CD14-positive monocyte (primary cell): ENCODE measurements around the gene PLPP7. TPM values are rescaled to one million over a fixed set of nuclear protein-coding genes. Genes with fewer than 3 reads are reported as not detected.

Experiments used
- DNase-seq, 3 donors: peaks; one replicate each; pipeline ENCODE4 v3.0.0-alpha.2; 2011 to 2022
- H2AFZ ChIP-seq: 2 replicates; pipeline ENCODE4 v1.6.0; 2012; ENCODE audit warnings: mild to moderate bottlenecking, low read depth, low read length, inconsistent platforms; ENCODE audit not compliant: insufficient read depth, poor library complexity, severe bottlenecking
- H3K27ac ChIP-seq, 2 donors: 1 replicate in 1 of 2; 2 replicates in 1 of 2; pipeline ENCODE4 v1.5.1; 2012 to 2013; ENCODE audit warnings: low read length in 2 of 2, control low read depth in 1 of 2, inconsistent platforms in 1 of 2, low read depth in 1 of 2, mild to moderate bottlenecking in 1 of 2
- H3K27me3 ChIP-seq, 2 donors: one replicate each; pipeline versions ENCODE4 v1.6.0 to v1.6.1; 2011 to 2013; ENCODE audit warnings: low read length in 2 of 2; ENCODE audit not compliant: control insufficient read depth in 2 of 2, insufficient read depth in 2 of 2
- H3K36me3 ChIP-seq, 2 donors: replicated peaks in 1 of 2; 1 replicate in 1 of 2; 2 replicates in 1 of 2; pipeline versions ENCODE4 v1.5.1 to v1.6.1; 2012 to 2013; ENCODE audit warnings: low read length in 2 of 2, control low read depth in 1 of 2, inconsistent platforms in 1 of 2, mild to moderate bottlenecking in 1 of 2; ENCODE audit not compliant: insufficient read depth in 2 of 2, control insufficient read depth in 1 of 2
- H3K4me1 ChIP-seq, 2 donors: 1 replicate in 1 of 2; 2 replicates in 1 of 2; pipeline versions ENCODE4 v1.5.1 to v1.6.1; 2012 to 2013; ENCODE audit warnings: low read length in 2 of 2, control low read depth in 1 of 2, inconsistent platforms in 1 of 2, mild to moderate bottlenecking in 1 of 2, moderate library complexity in 1 of 2; ENCODE audit not compliant: insufficient read depth in 2 of 2, control insufficient read depth in 1 of 2
- H3K4me2 ChIP-seq: replicated peaks from 2 replicates; pipeline ENCODE3; 2012; ENCODE audit warnings: low read length, moderate library complexity, mild to moderate bottlenecking; ENCODE audit not compliant: poor library complexity, severe bottlenecking; ENCODE audit errors: extremely low read depth
- H3K4me3 ChIP-seq, 3 experiments: fragments of 200-600 bp in 1 of 3; sonication (generic) in 1 of 3; replicated peaks in 1 of 3; 1 replicate in 2 of 3; 2 replicates in 1 of 3; pipeline ENCODE4 v1.5.1; 2011 to 2013; ENCODE audit warnings: low read length in 3 of 3, mild to moderate bottlenecking in 3 of 3, control low read depth in 2 of 3, low read depth in 2 of 3, inconsistent platforms in 1 of 3, moderate library complexity in 1 of 3
- H3K79me2 ChIP-seq: 2 replicates; pipeline ENCODE4 v1.6.0; 2012; ENCODE audit warnings: mild to moderate bottlenecking, control low read depth, inconsistent platforms, low read length, moderate library complexity; ENCODE audit not compliant: insufficient read depth
- H3K9ac ChIP-seq: 2 replicates; pipeline ENCODE4 v1.6.0; 2017; ENCODE audit warnings: low read length, mild to moderate bottlenecking; ENCODE audit not compliant: insufficient read depth, poor library complexity, severe bottlenecking
- H3K9me3 ChIP-seq, 2 donors: replicated peaks in 1 of 2; 1 replicate in 1 of 2; 2 replicates in 1 of 2; pipeline versions ENCODE4 v1.5.1 to v1.6.1; 2012 to 2013; ENCODE audit warnings: low read length in 2 of 2, control low read depth in 1 of 2; ENCODE audit not compliant: control insufficient read depth in 1 of 2, insufficient read depth in 1 of 2
- H4K20me1 ChIP-seq: 2 replicates; pipeline ENCODE4 v1.6.0; 2012; ENCODE audit warnings: mild to moderate bottlenecking, low read length, control low read depth, moderate library complexity; ENCODE audit not compliant: insufficient read depth
- H3K27ac Mint-ChIP-seq, 7 donors: one replicate each; pipeline ENCODE4 v1.8.0; 2020; ENCODE audit warnings: mild to moderate bottlenecking in 7 of 7, mixed read lengths in 7 of 7, moderate library complexity in 6 of 7, inconsistent platforms in 2 of 7
- H3K27me3 Mint-ChIP-seq, 3 donors: one replicate each; pipeline ENCODE4 v1.8.0; 2021 to 2022; ENCODE audit warnings: low read depth in 3 of 3, mild to moderate bottlenecking in 3 of 3, mixed read lengths in 3 of 3, moderate library complexity in 3 of 3, inconsistent platforms in 1 of 3
- H3K36me3 Mint-ChIP-seq, 2 donors: one replicate each; pipeline ENCODE4 v1.8.0; 2020; ENCODE audit warnings: mixed read lengths in 2 of 2, inconsistent platforms in 1 of 2, mild to moderate bottlenecking in 1 of 2
- H3K4me1 Mint-ChIP-seq: one replicate; pipeline ENCODE4 v1.8.0; 2020; ENCODE audit warnings: mild to moderate bottlenecking, mixed read lengths
- H3K4me3 Mint-ChIP-seq, 2 donors: one replicate each; pipeline ENCODE4 v1.8.0; 2020; ENCODE audit warnings: mild to moderate bottlenecking in 2 of 2, mixed read lengths in 2 of 2, moderate library complexity in 1 of 2
- H3K9me3 Mint-ChIP-seq, 7 donors: one replicate each; pipeline ENCODE4 v1.8.0; 2020 to 2022; ENCODE audit warnings: mixed read lengths in 7 of 7, mild to moderate bottlenecking in 6 of 7, moderate library complexity in 6 of 7, inconsistent platforms in 2 of 7
- CTCF ChIP-seq: fragments of 200-600 bp; IDR thresholded peaks from one replicate; pipeline ENCODE4 v1.8.0; 2022; ENCODE audit warnings: antibody characterized with exemption, mild to moderate bottlenecking
- WGBS: methylation state at CpG from one replicate; pipeline ENCODE4 v1.1.5; 2013; ENCODE audit warnings: missing lambda C conversion rate; ENCODE audit not compliant: insufficient coverage; 5-methylcytosine and 5-hydroxymethylcytosine counted together
- intact Hi-C, 2 donors: fragments of 100-400 bp; cut with micrococcal nuclease; formaldehyde crosslinking; loops; one replicate each; pipeline versions ENCODE4 v1.15.0 to v1.15.1; 2023
- polyA plus RNA-seq, 3 donors: library from polyadenylated mRNA; depleted of rRNA in 1 of 3; unstranded in 2 of 3; stranded (reverse) in 1 of 3; fragments of 300-500 nt in 2 of 3; fragments of >200 nt in 1 of 3; fragmentation: Illumina TruSeq in 2 of 3; gene quantifications; 1 replicate in 2 of 3; 2 replicates in 1 of 3; pipeline ENCODE4 v1.2.3, GENCODE V29; 2012 to 2021

The PLPP7 gene
- polyA plus RNA-seq, 3 donors: 1.1 to 3.1 (median 1.5) TPM

- Histone ChIP-seq H3K4me1 (peaks cover 75 to 77% of the 10 kb centered on the region in 2 donors), H2AFZ (no peak overlapping the region), H3K27ac (peak overlapping the region; percentile 95), H3K27me3 (no peaks in the 10 kb centered on the region), H3K9ac (no peak overlapping the region), H3K4me2 (no peak overlapping the region), H3K4me3 (no peak overlapping the region), H3K36me3 (peaks cover 39 to 43% of the 10 kb centered on the region in 2 donors), H4K20me1 (peaks cover 30% of the 10 kb centered on the region), H3K79me2 (peaks cover 70% of the 10 kb centered on the region), H3K9me3 (no peaks in the 10 kb centered on the region)
- peaks cover 0 to 1% (median 0%) of the 10 kb centered on the region in 3 donors for H3K27me3 Mint-ChIP-seq
- no peak for DNase-seq
- TF ChIP-seq CTCF: no peak
- intact Hi-C loops: no loop called here
- H3K36me3 Mint-ChIP-seq: peaks cover 36 to 55% of the 10 kb centered on the region in 2 donors
- H3K9me3 Mint-ChIP-seq: peaks cover 0 to 4% (median 0%) of the 10 kb centered on the region in 7 donors
- no peak overlapping the region for H3K4me3 Mint-ChIP-seq
- H3K27ac Mint-ChIP-seq: peak overlapping the region; percentile 95 to 99 (median 96)
- WGBS: 49% methylated on average over 3 of the region's 15 CpGs
- H3K4me1 Mint-ChIP-seq: peaks cover 78% of the 10 kb centered on the region
Observed at GRCh38 chr9:131258186-131258585, 31.3 kb upstream of the PLPP7 start.

GRCh38 chr9:131258698-131259431, 30.7 kb upstream of the PLPP7 start:
- H3K27ac ChIP-seq: peak overlapping the region; percentile 95
- H3K36me3 ChIP-seq: peaks cover 39 to 43% of the 10 kb centered on the region in 2 donors

More at GRCh38 chr9:131258698-131259431, 30.7 kb upstream of the PLPP7 start:
- Mint-ChIP-seq H3K4me1 (peaks cover 77% of the 10 kb centered on the region), H3K4me3 (no peak overlapping the region), H3K27me3 (peaks cover 0 to 1% (median 0%) of the 10 kb centered on the region in 3 donors), H3K27ac (peak overlapping the region in 6 of 7 donors; percentile 50 to 99 (median 72)), H3K36me3 (peaks cover 36 to 59% of the 10 kb centered on the region in 2 donors), H3K9me3 (peaks cover 0 to 4% (median 0%) of the 10 kb centered on the region in 7 donors)
- no peak for DNase-seq
- intact Hi-C loops: no loop called here
- no peak overlapping the region for H3K4me3 ChIP-seq
- H2AFZ ChIP-seq: no peak overlapping the region
- H3K79me2 ChIP-seq: peaks cover 71% of the 10 kb centered on the region
- no peak overlapping the region for H3K9ac ChIP-seq
- H4K20me1 ChIP-seq: peaks cover 34% of the 10 kb centered on the region
- H3K27me3 ChIP-seq: no peaks in the 10 kb centered on the region
- no peak for TF ChIP-seq CTCF
- H3K4me1 ChIP-seq: peaks cover 75 to 77% of the 10 kb centered on the region in 2 donors
- WGBS: 86% methylated on average over 23 of the region's 25 CpGs
- no peaks in the 10 kb centered on the region for H3K9me3 ChIP-seq
- no peak overlapping the region for H3K4me2 ChIP-seq
